Activated CD8-positive, alpha-beta memory T cell treated with anti-CD3 and anti-CD28 coated beads for 24 hours (primary cell): ENCODE results near the gene RARB.

ENCODE experiments used
- DNase-seq: peaks from one replicate; pipeline ENCODE4 v3.0.0-alpha.2; 2020

The RARB gene

GRCh38 chr3:25582242-25582641, 154.2 kb downstream of the RARB start:
- no peak for DNase-seq

DNA sequence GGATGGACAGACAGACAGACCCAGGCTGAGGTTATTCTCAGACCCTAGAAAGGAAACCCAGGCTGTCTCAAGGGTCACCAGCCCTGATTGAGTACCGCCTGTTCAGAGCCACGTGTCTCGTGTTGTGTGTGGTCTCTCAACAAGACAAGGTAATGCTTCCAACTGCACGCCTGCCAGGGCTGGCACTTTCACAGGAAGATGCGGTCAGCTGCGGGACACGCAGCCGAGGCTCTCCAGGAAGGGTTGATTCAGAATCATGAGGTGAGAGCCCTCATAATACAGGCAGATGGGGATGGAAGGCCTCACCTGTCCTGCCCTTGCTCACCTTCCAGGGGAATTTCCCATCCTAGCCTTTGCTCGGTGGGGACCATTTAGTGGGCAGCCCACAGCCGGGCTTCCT, 155.3 kb downstream of the RARB start:
- no peak for DNase-seq

- DNase-seq: no peak
Measured at GRCh38 chr3:25584011-25584789, 156.1 kb downstream of the RARB start.

DNA sequence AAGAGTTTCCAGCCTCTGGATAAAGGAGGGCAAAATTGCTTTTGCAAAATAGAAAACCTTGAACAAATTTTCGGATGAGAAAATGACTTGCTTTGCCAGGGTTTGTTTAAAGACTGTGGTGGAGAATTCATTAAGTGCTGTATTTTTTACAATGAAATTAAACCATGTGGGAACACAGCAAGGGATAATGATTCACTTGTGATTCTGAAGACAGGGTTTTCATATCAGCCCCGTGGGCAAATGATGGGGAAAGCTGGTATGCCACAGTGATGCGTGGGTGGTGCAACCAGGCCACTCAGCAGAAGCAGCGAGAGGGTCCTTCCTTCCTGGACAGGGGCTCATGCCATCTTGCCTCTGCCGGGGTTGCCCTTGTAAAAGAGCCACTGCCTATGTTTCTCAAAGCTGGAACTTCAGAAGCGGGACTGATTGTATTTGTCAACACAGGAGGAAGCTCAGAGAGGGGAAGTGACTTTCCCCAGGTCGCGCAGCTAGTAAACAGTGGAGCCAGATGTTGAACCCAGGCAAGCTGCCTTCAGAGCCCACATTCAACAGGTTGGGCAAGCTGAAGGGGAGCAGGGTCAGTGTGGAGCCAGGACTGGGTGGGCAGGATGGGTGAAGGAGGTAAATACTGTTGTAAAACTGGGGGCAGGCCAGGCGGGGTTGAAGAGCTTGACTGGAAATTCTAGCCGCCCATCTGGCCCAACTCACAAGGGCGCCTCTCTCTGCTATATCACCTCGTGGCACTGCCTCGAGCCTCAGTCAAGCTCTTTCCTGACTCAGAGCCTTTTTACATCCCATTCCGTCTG, 157.5 kb downstream of the RARB start:
- no peak for DNase-seq

- no peak for DNase-seq
Measured at GRCh38 chr3:25586167-25586505, 158.1 kb downstream of the RARB start.

DNA sequence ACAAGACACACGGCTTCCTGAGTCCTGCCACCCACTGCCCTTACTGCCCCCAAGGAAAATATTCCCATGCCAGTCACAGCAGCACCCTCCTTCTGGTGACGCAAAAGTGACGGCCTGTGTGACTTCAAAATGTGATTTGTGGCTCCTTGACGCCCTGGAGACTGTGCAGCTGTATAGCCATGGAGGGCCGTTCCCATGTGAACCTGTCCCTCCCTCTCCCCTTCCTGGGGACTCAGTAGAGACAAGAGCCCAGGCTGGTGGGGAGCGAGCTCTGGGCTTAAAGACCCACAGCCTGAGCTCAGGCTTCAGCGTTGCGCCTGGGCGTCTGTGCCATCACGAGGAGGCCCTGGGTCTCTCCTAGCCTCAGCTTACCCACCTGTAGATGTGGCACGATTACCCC, 158.5 kb downstream of the RARB start:
- DNase-seq: no peak

DNA sequence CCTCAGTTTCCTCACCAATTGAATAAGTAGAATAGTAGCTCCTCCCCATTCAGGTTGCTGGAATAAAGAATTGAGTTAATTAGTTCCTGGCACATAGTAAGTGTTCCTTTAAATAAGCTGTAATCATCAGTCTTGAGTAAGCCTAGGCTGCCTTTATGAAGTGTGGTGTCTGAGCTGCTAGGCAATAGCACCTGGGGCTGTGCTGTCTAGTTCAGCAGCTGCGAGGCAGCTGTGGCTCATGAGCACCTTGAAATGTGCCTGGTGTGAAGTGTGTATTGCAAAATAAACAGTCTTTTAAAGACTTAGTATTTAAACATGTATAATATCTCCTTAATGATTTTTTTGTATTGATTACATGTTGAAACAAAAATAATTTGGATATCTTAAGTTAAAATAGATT, 159.0 kb downstream of the RARB start:
- no peak for DNase-seq

DNA sequence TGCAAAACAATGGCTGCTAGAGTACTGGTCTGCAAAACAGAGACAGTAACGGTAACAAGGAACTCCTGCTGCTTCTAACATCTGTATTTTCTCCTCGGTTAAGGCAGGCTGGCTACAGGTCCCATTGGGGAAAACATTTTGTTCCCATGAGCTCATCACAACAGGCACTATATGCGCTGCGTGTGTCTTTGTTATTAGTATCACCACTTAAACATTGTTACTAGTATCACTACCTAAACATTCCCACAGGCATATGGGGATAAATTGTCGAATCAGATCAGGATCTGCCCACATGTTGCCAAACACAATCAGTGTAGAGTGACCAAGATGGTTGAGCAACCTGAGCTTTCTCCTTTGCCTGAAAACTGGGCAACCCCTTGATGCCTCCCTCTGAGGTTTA, 159.5 kb downstream of the RARB start:
- no peak for DNase-seq

GRCh38 chr3:25587975-25588374, 159.9 kb downstream of the RARB start:
- no peak for DNase-seq

DNA sequence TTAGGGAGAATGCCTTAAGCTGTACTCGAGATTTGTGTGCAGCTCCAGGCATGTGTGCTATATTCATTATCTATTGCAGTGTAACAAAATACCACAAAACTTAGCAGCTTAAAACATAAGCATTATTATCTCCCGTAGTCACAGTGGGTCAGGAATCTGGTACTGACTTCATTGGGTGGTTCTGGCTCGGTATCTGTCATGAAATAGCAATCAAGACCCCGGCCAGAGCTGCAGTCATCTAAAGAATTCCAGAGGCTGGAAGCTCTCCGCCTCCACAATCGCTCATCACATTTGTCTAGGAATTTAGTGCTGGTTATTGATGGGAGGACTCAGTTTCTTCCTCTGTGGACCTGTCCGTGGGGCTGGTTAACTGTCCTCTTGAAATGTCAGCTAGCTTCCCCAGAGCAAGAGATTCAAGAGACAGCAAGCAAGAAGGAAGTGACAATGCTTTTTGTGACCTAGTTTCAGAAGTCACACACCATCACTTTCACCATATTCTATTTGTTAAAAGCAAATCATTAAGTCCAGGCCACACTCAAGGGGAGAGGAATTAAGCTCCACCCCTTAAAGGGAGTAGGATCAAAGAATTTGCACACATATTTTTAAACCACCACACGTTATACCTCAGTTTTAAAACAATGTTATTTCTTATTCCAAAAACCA, 160.5 kb downstream of the RARB start:
- no peak for DNase-seq

GRCh38 chr3:25589104-25589782, 161.2 kb downstream of the RARB start:
- no peak for DNase-seq

DNA sequence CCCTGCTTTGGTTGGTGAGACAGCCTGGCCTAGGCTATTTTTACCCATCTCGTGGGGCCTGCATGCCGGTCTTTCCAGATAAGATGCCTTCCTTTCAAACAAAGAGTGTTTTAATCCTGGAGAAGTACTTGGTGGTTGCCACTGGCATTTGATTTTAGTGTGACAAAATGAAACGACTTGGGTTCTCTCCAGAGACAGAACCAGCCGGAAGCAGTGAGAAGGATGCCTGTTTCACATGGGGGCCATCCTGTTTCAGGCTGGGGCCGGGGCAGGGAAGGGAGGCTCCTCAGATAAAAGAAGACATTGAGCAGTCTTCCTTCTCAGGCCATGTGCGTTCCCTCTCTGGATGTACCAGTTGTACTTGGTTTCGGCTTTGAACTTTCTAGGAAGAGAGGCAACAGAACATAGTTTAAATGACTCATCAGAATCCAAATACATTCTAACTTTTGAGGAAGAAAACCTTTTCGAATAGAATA, 161.8 kb downstream of the RARB start:
- DNase-seq: no peak

GRCh38 chr3:25592510-25592968, 164.5 kb downstream of the RARB start:
- DNase-seq: no peak

DNA sequence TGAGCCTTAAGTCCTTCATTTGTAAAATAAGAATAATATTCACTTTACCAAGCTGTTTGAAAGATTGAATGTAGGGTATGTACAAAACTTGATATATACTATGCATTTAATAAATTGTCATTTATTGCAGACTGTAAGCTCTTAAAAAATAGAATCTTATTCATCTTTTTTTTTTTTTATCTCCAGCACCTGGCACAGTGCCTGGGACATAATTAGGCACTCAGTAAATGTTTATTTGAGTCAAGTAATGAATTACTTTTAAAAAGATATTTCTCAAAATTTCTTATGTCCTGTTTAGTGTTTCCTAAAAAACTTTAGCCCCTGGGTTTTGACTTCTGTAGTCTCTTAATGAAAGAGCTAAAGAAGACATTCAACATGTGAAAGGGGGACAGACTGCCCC, 164.9 kb downstream of the RARB start:
- no peak for DNase-seq

GRCh38 chr3:25594007-25594502, 166.0 kb downstream of the RARB start:
- no peak for DNase-seq

DNA sequence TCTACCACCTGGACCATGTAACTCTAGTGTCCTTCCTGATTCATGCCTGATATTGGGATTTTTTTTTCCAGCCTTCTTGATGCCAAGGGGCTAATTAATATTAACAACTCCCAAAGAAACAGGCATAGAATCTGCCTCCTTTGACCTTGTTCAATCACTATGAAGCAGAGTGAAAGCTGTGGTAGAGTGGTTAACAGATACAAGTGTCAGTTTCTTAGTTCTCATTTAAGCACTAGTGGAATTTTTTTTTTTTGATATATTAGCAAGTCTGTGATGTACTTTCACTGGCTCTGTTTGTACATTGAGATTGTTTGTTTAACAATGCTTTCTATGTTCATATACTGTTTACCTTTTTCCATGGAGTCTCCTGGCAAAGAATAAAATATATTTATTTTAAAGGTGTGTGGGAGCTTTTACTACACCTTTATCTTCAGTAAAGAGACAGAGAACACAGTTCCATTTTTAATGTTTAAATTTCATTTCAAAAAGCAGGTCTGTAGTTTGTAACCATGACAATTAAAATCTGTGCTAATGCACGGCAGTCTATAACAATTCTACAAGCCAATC, 169.6 kb downstream of the RARB start:
- DNase-seq: no peak

GRCh38 chr3:25603703-25604102, 175.6 kb downstream of the RARB start:
- DNase-seq: no peak

DNA sequence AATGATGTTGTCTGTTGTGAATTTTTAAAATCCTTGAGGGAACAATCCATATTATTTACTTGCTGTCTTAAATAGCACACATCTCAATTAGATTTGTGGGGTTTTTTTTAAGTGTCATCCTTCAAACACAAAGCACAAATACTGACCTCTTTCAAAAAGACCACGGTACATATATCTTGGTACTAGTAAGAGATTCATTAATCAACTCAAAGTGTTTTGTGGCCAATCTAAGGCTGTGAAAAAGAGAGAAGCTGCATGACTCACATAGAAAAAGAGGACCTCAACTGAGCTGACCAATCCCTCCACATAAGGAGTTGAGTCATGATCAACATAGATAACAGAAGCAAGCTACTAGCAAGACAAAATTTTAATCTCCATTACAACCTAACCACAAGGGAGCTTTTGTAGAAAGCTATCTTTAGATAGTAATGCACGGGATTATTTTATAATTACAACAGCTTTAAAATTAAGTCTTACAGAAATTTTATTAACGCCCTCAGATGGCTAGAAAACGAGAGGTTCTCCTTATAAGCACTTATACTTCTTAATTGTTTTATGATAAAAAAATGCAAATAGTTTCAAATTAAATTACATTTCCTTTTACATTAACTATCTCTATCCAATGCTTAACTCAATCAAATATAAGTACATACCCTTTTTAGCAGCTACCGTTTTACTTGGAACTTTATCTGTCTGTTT, 176.2 kb downstream of the RARB start:
- DNase-seq: no peak

- DNase-seq: no peak
Measured at GRCh38 chr3:25610167-25610566, 182.1 kb downstream of the RARB start.

DNA sequence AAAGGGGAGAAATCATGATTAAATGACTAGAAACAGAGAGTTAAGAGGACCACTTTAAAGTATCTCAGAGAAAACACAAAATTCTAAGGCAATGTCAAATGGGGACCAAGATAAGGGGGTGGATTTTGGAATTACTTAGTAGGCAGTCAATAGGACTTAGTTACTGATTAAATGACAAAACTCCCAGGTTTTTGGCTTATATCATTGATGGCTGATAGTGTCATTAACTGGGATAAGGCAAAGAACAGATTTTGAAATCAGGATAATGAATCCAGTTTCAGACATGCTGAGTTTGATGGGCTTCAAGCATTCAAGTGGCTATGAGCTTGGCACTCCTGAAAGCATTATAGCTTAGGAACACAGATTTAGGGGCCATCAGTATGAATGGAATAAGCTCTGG, 182.7 kb downstream of the RARB start:
- no peak for DNase-seq

DNA sequence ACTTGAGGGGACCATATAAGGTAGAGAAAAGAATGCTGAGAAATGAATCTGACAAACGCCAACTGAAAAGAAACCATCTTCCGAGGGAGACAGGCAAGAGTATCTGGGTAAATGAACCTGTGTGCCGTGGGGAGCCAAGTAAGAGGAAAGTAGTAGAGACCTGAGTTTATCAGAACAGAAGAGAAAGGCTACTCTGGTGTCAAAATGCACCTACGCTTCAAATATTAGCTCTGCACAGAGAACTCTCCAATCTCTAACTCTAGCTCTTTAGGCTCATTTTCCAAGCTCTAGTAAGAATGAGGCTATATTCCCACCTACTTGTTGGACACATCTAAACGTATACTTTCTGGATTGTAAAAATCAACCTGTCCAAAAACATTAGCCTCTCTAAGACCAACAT, 183.1 kb downstream of the RARB start:
- DNase-seq: no peak

DNA sequence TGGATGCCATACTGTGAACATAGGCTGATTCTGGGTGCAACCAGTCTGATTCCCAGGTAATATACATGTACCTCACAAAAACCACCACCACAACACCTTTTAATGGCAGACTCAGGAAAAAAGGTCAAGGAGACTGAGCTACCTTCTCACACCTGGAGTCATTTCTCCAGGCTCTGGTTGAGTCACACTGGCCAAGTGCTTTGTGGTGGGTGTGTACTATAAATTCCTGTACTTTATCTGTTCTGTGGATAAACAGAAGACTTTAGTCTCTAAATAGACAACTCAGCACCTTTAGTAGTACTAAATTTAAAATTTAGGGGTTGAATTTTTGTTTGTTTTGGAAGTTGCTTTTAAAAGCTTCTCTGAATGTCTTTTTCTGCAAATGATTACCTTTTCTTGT, 190.0 kb downstream of the RARB start:
- no peak for DNase-seq
